C4-2B (cell line): ENCODE measurements around the gene KIF26B.

Experiments
- H3K27ac ChIP-seq: fragments of 450-650 bp; 2 replicates; pipeline ENCODE4 v1.5.1; 2017
- CTCF ChIP-seq: fragments of 450-650 bp; conservative IDR thresholded peaks from 2 replicates; pipeline ENCODE4 v1.5.1; 2017; ENCODE audit warnings: mild to moderate bottlenecking
- ZFX ChIP-seq: fragments of 450-650 bp; IDR thresholded peaks from 2 replicates; pipeline ENCODE4 v1.6.1; 2017

KIF26B gene

GRCh38 chr1:245132771-245133170, 22.0 kb upstream of the KIF26B start:
- no peak for TF ChIP-seq CTCF
- no peak for TF ChIP-seq ZFX
- no peak overlapping the region for H3K27ac ChIP-seq

GRCh38 chr1:245133995-245134715, 20.6 kb upstream of the KIF26B start:
- TF ChIP-seq ZFX (no peak), CTCF (no peak)
- no peak overlapping the region for H3K27ac ChIP-seq

GRCh38 chr1:245142171-245142798, 12.5 kb upstream of the KIF26B start:
- TF ChIP-seq ZFX (no peak), CTCF (no peak)
- H3K27ac ChIP-seq, result no peak overlapping the region

GRCh38 chr1:245142976-245143375, 11.8 kb upstream of the KIF26B start:
- TF ChIP-seq CTCF (no peak), ZFX (no peak)
- H3K27ac ChIP-seq, result no peak overlapping the region

- no peak overlapping the region for H3K27ac ChIP-seq
- TF ChIP-seq CTCF, result no peak
- no peak for TF ChIP-seq ZFX
These were observed 10.9 kb upstream of the KIF26B start for GRCh38 chr1:245143849-245144248.

GRCh38 chr1:245148069-245148468, 6.7 kb upstream of the KIF26B start:
- H3K27ac ChIP-seq, result no peak overlapping the region
- TF ChIP-seq CTCF (no peak), ZFX (no peak)

- TF ChIP-seq CTCF (no peak), ZFX (no peak)
- H3K27ac ChIP-seq, result no peak overlapping the region
These were observed 5.9 kb upstream of the KIF26B start for GRCh38 chr1:245148861-245149260.
